Measurements from ENCODE around the gene POLK. TPM values are rescaled to one million over a fixed set of nuclear protein-coding genes. Genes with fewer than 3 reads are reported as not detected.
"Not testable (repeated sequence)": the region's sequence is repeated elsewhere in the genome, so short reads cannot be mapped to it uniquely, and the experiment has no call there.

Gene POLK
- total and polyA plus RNA-seq, 10 donors, result 4.1 to 56.6 (median 37.0) TPM

- Histone ChIP-seq H3K4me3 (no peak overlapping the region), H3K27me3 (replicated peaks in 1 of 7) (no peaks in the 10 kb centered on the region), H3K4me1 (no peaks in the 10 kb centered on the region), H3K27ac (no peak overlapping the region), H3K9me3 (peaks cover 2 to 61% (median 46%) of the 10 kb centered on the region in 8 donors), H3K36me3 (peaks cover 0 to 20% (median 0%) of the 10 kb centered on the region in 6 donors)
- 87 to 100% (median 92%) methylated on average over 1 of the region's 1 CpG for WGBS, 5 donors
- no peak for DNase-seq
- no peak for TF ChIP-seq POLR2A (IDR thresholded peaks at IDR 0.05)
- TF ChIP-seq POLR2AphosphoS5 (IDR thresholded peaks at IDR 0.05), result no peak
- no peak for TF ChIP-seq CTCF (IDR thresholded peaks at IDR 0.05 in 8 of 11, conservative IDR thresholded peaks at IDR 0.05 in 3 of 11)
- intact Hi-C loops (cut with DNase I; ENCODE audit: low total_unique reads), result no loop called here
Observed at GRCh38 chr5:75484605-75485004, 27.1 kb upstream of the POLK start.

- H3K4me1 ChIP-seq; H3K27ac ChIP-seq; H3K27me3 ChIP-seq (replicated peaks in 1 of 7); intact Hi-C loops (cut with DNase I; ENCODE audit: low total_unique reads); H3K4me3 ChIP-seq; DNase-seq: not testable (repeated sequence)
- peaks cover 0 to 57% (median 46%) of the 10 kb centered on the region in 8 donors for H3K9me3 ChIP-seq
- 97 to 99% (median 98%) methylated on average over 6 of the region's 6 CpGs for WGBS, 5 donors
- peaks cover 0 to 40% (median 15%) of the 10 kb centered on the region in 6 donors for H3K36me3 ChIP-seq
Observed at GRCh38 chr5:75489847-75490246, 21.8 kb upstream of the POLK start.

DNA sequence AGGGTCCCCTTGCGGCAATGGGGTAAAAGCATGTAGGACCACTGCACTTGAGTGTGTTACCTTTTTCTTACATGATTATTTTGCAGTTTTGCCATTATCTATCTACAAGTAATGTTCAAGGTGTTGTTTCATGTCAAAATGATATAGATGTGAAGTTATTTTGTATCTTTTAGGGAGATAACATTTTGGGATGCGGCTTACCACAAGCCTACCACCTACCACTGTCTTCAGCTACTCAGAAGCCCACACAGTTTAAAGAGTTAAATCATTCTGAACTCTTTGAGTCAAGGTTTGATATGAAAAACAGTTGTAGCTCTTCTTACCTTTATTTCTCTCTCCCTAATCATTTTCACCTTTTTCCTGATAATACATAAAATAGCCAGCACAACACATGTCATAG lies 20.1 kb upstream of the POLK start:
- Histone ChIP-seq H3K27ac (no peak overlapping the region), H3K27me3 (replicated peaks in 1 of 7) (no peaks in the 10 kb centered on the region), H3K4me3 (no peak overlapping the region), H3K36me3 (peaks cover 0 to 45% (median 15%) of the 10 kb centered on the region in 6 donors), H3K4me1 (no peaks in the 10 kb centered on the region), H3K9me3 (peaks cover 0 to 42% (median 29%) of the 10 kb centered on the region in 8 donors)
- 97 to 100% (median 98%) methylated on average over 2 of the region's 2 CpGs for whole genome bisulfite sequencing, 5 donors
- intact Hi-C loops (cut with DNase I; ENCODE audit: low total_unique reads), result no loop called here
- DNase-seq, result no peak
- TF ChIP-seq POLR2A (IDR thresholded peaks at IDR 0.05) (no peak), POLR2AphosphoS5 (IDR thresholded peaks at IDR 0.05) (no peak)

DNA sequence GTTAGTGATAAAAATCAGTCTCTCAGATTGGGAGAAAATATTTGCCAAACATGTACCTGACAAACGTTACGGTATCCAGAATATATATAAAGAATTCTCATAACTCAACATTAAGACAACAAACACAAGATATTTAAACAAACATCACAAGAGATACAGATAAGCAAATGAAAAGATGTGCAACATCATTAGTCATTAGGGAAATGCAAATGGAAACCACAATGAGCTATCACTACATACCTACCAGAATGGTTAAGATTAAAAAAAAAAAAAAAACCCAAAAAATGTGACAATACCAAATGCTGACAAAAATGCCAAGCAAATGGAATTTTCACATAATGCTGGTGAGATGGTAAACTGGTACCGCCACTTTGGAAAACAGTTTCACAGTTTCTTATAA lies 15.7 kb upstream of the POLK start:
- TF ChIP-seq POLR2A (IDR thresholded peaks at IDR 0.05) (no peak), POLR2AphosphoS5 (IDR thresholded peaks at IDR 0.05) (no peak), CTCF (IDR thresholded peaks at IDR 0.05 in 8 of 11, conservative IDR thresholded peaks at IDR 0.05 in 3 of 11) (no peak)
- no peak overlapping the region for H3K4me3 ChIP-seq
- H3K9me3 ChIP-seq, result no peaks in the 10 kb centered on the region
- H3K36me3 ChIP-seq, result peaks cover 0 to 61% (median 27%) of the 10 kb centered on the region in 6 donors
- H3K4me1 ChIP-seq, result peaks cover 0 to 8% (median 1%) of the 10 kb centered on the region in 6 donors
- no peak overlapping the region for H3K27ac ChIP-seq
- H3K27me3 ChIP-seq (replicated peaks in 1 of 7), result no peaks in the 10 kb centered on the region
- 92 to 97% (median 95%) methylated on average over 3 of the region's 3 CpGs for whole genome bisulfite sequencing, 5 donors
- intact Hi-C loops (cut with DNase I; ENCODE audit: low total_unique reads), result no loop called here
- DNase-seq, result no peak

DNA sequence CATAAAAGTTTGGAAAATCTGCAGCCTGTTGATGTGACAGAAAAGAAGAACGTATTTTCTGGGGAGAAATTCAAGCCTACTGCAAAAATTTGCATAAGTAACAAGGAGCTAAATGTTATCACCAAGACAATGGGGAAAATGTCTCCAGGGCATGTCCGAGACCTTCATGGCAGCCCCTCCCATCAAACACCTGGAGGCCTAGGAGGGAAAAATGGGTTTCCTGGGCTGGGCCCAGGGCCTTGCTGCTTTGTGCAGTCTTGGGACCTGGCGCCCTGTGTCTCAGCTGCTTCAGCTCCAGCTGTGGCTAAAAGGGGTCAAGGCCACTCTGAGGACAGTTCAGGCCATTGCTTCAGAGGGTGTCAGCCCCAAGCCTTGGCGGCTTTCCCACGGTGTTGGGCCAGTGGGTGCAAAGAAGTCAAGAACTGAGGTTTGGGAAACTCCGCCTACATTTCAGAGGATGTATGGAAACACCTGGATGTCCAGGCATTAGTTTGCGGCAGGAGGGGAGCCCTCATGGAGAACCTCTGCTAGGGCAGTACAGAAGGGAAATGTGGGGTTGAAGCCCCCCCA lies 13.4 kb upstream of the POLK start:
- 97 to 100% (median 98%) methylated on average over 7 of the region's 7 CpGs for WGBS, 5 donors
- Histone ChIP-seq H3K27ac (no peak overlapping the region), H3K4me1 (peaks cover 0 to 18% (median 1%) of the 10 kb centered on the region in 6 donors), H3K9me3 (no peaks in the 10 kb centered on the region), H3K4me3 (no peak overlapping the region), H3K27me3 (replicated peaks in 1 of 7) (no peaks in the 10 kb centered on the region), H3K36me3 (peaks cover 0 to 46% (median 15%) of the 10 kb centered on the region in 6 donors)
- intact Hi-C loops (cut with DNase I; ENCODE audit: low total_unique reads), result no loop called here
- TF ChIP-seq POLR2AphosphoS5 (IDR thresholded peaks at IDR 0.05), result no peak
- TF ChIP-seq CTCF (IDR thresholded peaks at IDR 0.05 in 8 of 11, conservative IDR thresholded peaks at IDR 0.05 in 3 of 11), result no peak
- no peak for TF ChIP-seq POLR2A (IDR thresholded peaks at IDR 0.05)
- peak; percentile 37 for DNase-seq

- intact Hi-C loops (cut with DNase I; ENCODE audit: low total_unique reads); H3K9me3 ChIP-seq; H3K27ac ChIP-seq; H3K27me3 ChIP-seq (replicated peaks in 1 of 7); H3K4me3 ChIP-seq: not testable (repeated sequence)
- Histone ChIP-seq H3K4me1 (peaks cover 0 to 20% (median 1%) of the 10 kb centered on the region in 6 donors), H3K36me3 (peaks cover 0 to 47% (median 15%) of the 10 kb centered on the region in 6 donors)
- 94 to 100% (median 100%) methylated on average over 1 of the region's 1 CpG for WGBS, 5 donors
- peak; percentile 41 for DNase-seq
Observed at GRCh38 chr5:75498875-75499274, 12.8 kb upstream of the POLK start.

GRCh38 chr5:75505112-75505511 lies 6.6 kb upstream of the POLK start:
- WGBS, 5 donors, result 78 to 90% (median 86%) methylated on average over 5 of the region's 5 CpGs
- H3K4me3 ChIP-seq; H3K9me3 ChIP-seq; H3K27me3 ChIP-seq (replicated peaks in 1 of 7); intact Hi-C loops (cut with DNase I; ENCODE audit: low total_unique reads); DNase-seq; H3K27ac ChIP-seq: not testable (repeated sequence)
- H3K4me1 ChIP-seq, result peaks cover 12 to 66% (median 29%) of the 10 kb centered on the region in 6 donors
- peaks cover 0 to 28% (median 10%) of the 10 kb centered on the region in 6 donors for H3K36me3 ChIP-seq
